MCF 10A (cell line): Measurements from ENCODE around the gene HOXB8. TPM values are rescaled to one million over a fixed set of nuclear protein-coding genes. Genes with fewer than 3 reads are reported as not detected.

Experiments used
- BruUV-seq: library from RNA; stranded (reverse); fragments of 400-500 nt; replicated peaks from 2 replicates; lab custom pipeline; 2021; lab: Mats Ljungman, UMichigan
- CTCF ChIA-PET: fragments of 300-600 bp; sonication (Branson Sonifier 250); formaldehyde crosslinking; extraction: SDS; loops from one replicate; lab custom pipeline; 2021; ENCODE audit warnings: antibody characterized with exemption, inconsistent platforms; lab: Yijun Ruan, JAX
- POLR2A ChIA-PET: fragments of 300-600, 350-650 bp; sonication (Branson Sonifier 250); formaldehyde crosslinking; extraction: SDS; loops from one replicate; lab custom pipeline; 2020; ENCODE audit warnings: antibody characterized with exemption, inconsistent platforms; lab: Yijun Ruan, JAX
- DNase-seq: peaks from one replicate; pipeline ENCODE4 v3.0.0-alpha.2; 2018; ENCODE audit not compliant: unreplicated experiment
- H3K27ac Mint-ChIP-seq: one replicate; pipeline ENCODE4 v1.8.0; 2022; ENCODE audit warnings: mild to moderate bottlenecking, low read depth, mixed read lengths; ENCODE audit not compliant: unreplicated experiment
- H3K27me3 Mint-ChIP-seq: one replicate; pipeline ENCODE4 v1.8.0; 2022; ENCODE audit warnings: mixed read lengths; ENCODE audit not compliant: insufficient read depth, unreplicated experiment
- H3K36me3 Mint-ChIP-seq: one replicate; pipeline ENCODE4 v1.8.0; 2022; ENCODE audit warnings: mild to moderate bottlenecking, moderate library complexity, mixed read lengths; ENCODE audit not compliant: insufficient read depth, unreplicated experiment
- H3K4me1 Mint-ChIP-seq: one replicate; pipeline ENCODE4 v1.8.0; 2022; ENCODE audit warnings: mixed read lengths; ENCODE audit not compliant: insufficient read depth, unreplicated experiment
- H3K4me3 Mint-ChIP-seq: one replicate; pipeline ENCODE4 v1.8.0; 2022; ENCODE audit warnings: mild to moderate bottlenecking, moderate library complexity, mixed read lengths; ENCODE audit not compliant: unreplicated experiment
- H3K9me3 Mint-ChIP-seq: one replicate; pipeline ENCODE4 v1.8.0; 2022; ENCODE audit warnings: mixed read lengths; ENCODE audit not compliant: unreplicated experiment
- CTCF ChIP-seq: fragments of 200-600 bp; IDR thresholded peaks from one replicate; pipeline ENCODE4 v1.8.0; 2022; ENCODE audit warnings: antibody characterized with exemption, mild to moderate bottlenecking; ENCODE audit not compliant: unreplicated experiment
- intact Hi-C: fragments of 100-400 bp; cut with micrococcal nuclease; formaldehyde crosslinking; loops from 2 replicates; pipeline ENCODE4 v1.14.1; 2022
- total RNA-seq: library from RNA; stranded (reverse); gene quantifications from 2 replicates; pipeline ENCODE4 v1.2.3, GENCODE V29; 2022

HOXB8 gene
- total RNA-seq, 1 experiment from 2014 or later, result not detected

- Mint-ChIP-seq H3K4me3 (no peak overlapping the region), H3K9me3 (no peaks in the 10 kb centered on the region), H3K27ac (no peak overlapping the region), H3K4me1 (no peaks in the 10 kb centered on the region), H3K36me3 (no peaks in the 10 kb centered on the region), H3K27me3 (peaks cover 37% of the 10 kb centered on the region)
- no peak for TF ChIP-seq CTCF
- POLR2A ChIA-PET, result interaction anchor here (1.0 kb wide), 1 partner anchor 287 kb away, joined by 3 read pairs; no protein-coding TSS in a partner anchor
- CTCF ChIA-PET, result interaction anchor here (0.6 to 1.2 kb wide), 4 partner anchors 9 to 116 kb away, joined by 3 to 4 read pairs (median 4); no protein-coding TSS in a partner anchor
- intact Hi-C loops, result loop anchor here (2.0 kb wide), 1 partner anchor 259 kb away; no protein-coding TSS in a partner anchor
- no peak for DNase-seq
- no TSS peak for BruUV-seq
Observed at GRCh38 chr17:48595278-48595999, 19.7 kb downstream of the HOXB8 start.

DNA sequence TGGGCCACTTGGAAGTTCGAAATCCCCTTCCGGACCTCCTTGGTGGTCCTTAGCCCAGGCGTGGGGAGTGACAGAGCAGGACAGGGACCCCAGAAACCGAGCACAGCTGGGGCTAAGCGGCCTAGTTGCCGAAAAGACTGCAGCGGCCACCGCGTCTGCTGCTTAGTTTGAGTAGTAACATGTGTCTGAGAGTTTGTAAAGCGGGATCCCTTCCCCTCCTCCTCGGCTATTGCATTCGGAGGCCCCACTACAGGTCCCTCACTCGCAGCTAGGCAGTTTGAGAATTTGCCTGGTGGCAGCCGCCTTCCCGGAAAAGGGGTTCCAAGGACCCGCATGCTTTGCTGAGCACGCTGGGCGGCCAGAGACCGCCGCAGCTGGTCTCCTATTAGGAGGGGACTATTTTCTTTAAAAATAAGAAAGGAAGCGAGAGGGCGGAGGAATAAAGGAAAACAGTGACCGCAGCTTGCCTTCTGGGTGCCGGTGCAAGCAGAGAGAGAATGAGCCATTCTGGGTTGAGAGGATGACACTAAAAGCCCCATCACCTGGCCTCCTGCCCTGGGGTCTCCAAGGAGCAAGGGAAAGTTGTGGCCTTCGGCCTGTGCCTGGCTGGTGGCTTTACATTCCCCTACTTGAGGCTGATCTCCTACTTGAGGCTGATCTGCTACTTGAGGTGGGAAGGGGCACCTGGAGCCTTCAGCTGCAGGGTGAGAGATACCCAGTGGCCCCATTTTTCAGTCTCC is 20.4 kb downstream of the HOXB8 start:
- ChIA-PET CTCF (interaction anchor here (0.6 to 1.7 kb wide), 9 partner anchors 10 to 348 kb away, joined by 3 to 5 read pairs (median 3); no protein-coding TSS in a partner anchor), POLR2A (interaction anchor here (1.0 kb wide), 1 partner anchor 286 kb away, joined by 3 read pairs; no protein-coding TSS in a partner anchor)
- Mint-ChIP-seq H3K27me3 (peaks cover 30% of the 10 kb centered on the region), H3K4me3 (no peak overlapping the region), H3K9me3 (no peaks in the 10 kb centered on the region), H3K27ac (no peak overlapping the region), H3K36me3 (no peaks in the 10 kb centered on the region), H3K4me1 (no peaks in the 10 kb centered on the region)
- DNase-seq, result no peak
- no TSS peak for BruUV-seq
- intact Hi-C loops, result loop anchor here (2.0 kb wide), 1 partner anchor 258 kb away; no protein-coding TSS in a partner anchor
- TF ChIP-seq CTCF, result no peak

DNA sequence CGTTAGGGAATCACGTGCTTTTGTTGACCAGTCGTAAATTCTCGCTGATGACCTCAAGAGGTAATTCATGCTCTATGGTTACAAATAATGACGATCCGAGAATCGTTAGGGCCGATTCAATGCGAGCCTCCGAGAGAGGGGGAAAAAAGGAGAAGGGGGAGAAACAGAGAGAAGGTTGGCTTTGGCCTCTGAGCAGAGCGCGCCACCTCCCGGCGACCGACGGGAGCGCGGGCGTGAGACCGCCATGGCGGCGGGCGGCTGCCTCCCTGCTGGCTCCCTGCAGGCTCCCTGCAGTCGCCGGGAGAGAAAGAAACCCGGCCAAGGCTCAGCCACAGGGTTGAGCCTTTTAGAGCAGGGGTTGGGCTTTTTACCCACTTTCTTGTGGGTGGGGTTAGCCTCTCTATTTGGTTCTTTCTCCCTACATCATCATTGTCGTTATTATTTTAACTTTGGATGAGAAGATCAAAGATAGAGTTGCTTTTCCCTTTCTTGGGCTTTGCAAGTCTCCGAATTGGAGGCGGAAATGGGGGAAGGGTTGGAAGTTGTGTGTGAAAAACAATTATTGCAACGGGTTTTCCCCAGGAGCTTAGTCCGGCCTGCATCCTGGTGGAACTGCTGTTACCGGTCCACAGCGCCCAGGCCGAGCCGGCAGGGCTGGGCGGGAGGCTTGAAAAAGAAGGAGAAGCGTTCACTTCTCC is 21.1 kb downstream of the HOXB8 start:
- Mint-ChIP-seq H3K36me3 (no peaks in the 10 kb centered on the region), H3K4me1 (no peaks in the 10 kb centered on the region), H3K27ac (no peak overlapping the region), H3K9me3 (no peaks in the 10 kb centered on the region), H3K27me3 (peaks cover 26% of the 10 kb centered on the region), H3K4me3 (peak overlapping the region; percentile 65)
- intact Hi-C loops, result loop anchor here (2.0 kb wide), 1 partner anchor 257 kb away; no protein-coding TSS in a partner anchor
- BruUV-seq, result no TSS peak
- ChIA-PET POLR2A (interaction anchor here (1.0 kb wide), 1 partner anchor 286 kb away, joined by 3 read pairs; no protein-coding TSS in a partner anchor), CTCF (interaction anchor here (0.6 to 2.1 kb wide), 14 partner anchors 24 to 748 kb away, joined by 3 to 23 read pairs (median 4); no protein-coding TSS in a partner anchor)
- peak; percentile 97 for TF ChIP-seq CTCF
- DNase-seq, result peak; percentile 72
